MM.1S (cell line): ENCODE measurements around the gene SKAP2.

Source experiments
- DNase-seq: peaks from one replicate; pipeline ENCODE4 v3.0.0-alpha.2; 2015
- H2AFZ ChIP-seq: fragments of 300-600 bp; sonication (generic); 2 replicates; pipeline ENCODE4 v1.6.0; 2016; ENCODE audit warnings: antibody characterized with exemption, low read length
- H3F3A ChIP-seq: fragments of 300-600 bp; sonication (generic); 2 replicates; pipeline ENCODE4 v1.6.1; 2016; ENCODE audit warnings: mild to moderate bottlenecking, antibody characterized with exemption, low read length, moderate library complexity, mixed read lengths; ENCODE audit not compliant: insufficient read depth
- H3K27ac ChIP-seq: fragments of 300-600 bp; sonication (generic); 2 replicates; pipeline ENCODE4 v1.5.1; 2016; ENCODE audit warnings: mild to moderate bottlenecking, low read length
- H3K27me3 ChIP-seq: fragments of 300-600 bp; sonication (generic); replicated peaks from 2 replicates; pipeline ENCODE4 v1.6.0; 2016; ENCODE audit warnings: low read length; ENCODE audit not compliant: insufficient read depth
- H3K36me3 ChIP-seq: fragments of 300-600 bp; sonication (generic); replicated peaks from 2 replicates; pipeline ENCODE4 v1.6.1; 2016; ENCODE audit warnings: mild to moderate bottlenecking, low read length, mixed read lengths; ENCODE audit not compliant: insufficient read depth
- H3K4me1 ChIP-seq: fragments of 300-600 bp; sonication (generic); 2 replicates; pipeline ENCODE4 v1.6.1; 2016; ENCODE audit warnings: low read length, mixed read lengths
- H3K4me2 ChIP-seq: fragments of 300-600 bp; sonication (generic); 2 replicates; pipeline ENCODE4 v1.6.0; 2016; ENCODE audit warnings: low read depth, low read length
- H3K4me3 ChIP-seq: fragments of 300-600 bp; sonication (generic); 2 replicates; pipeline ENCODE4 v1.5.1; 2016; ENCODE audit warnings: low read length, mixed read lengths
- H3K79me2 ChIP-seq: fragments of 300-600 bp; sonication (generic); 2 replicates; pipeline ENCODE4 v1.6.1; 2016; ENCODE audit warnings: mixed run types, low read length, mixed read lengths
- H3K9ac ChIP-seq: fragments of 300-600 bp; sonication (generic); 2 replicates; pipeline ENCODE4 v1.6.1; 2016; ENCODE audit warnings: low read length, mixed read lengths
- H3K9me2 ChIP-seq: fragments of 300-600 bp; sonication (generic); replicated peaks from 2 replicates; pipeline ENCODE4 v1.6.1; 2016; ENCODE audit warnings: mild to moderate bottlenecking, low read length, mixed read lengths; ENCODE audit not compliant: insufficient read depth
- H3K9me3 ChIP-seq: fragments of 300-600 bp; sonication (generic); replicated peaks from 2 replicates; pipeline ENCODE4 v1.6.1; 2016; ENCODE audit warnings: mild to moderate bottlenecking, low read length, mixed read lengths; ENCODE audit not compliant: insufficient read depth
- H4K20me1 ChIP-seq: fragments of 300-600 bp; sonication (generic); 2 replicates; pipeline ENCODE4 v1.6.1; 2016; ENCODE audit warnings: mild to moderate bottlenecking, low read length, moderate library complexity, mixed read lengths; ENCODE audit not compliant: insufficient read depth
- CTCF ChIP-seq: fragments of 300-600 bp; sonication (generic); IDR thresholded peaks from 2 replicates; pipeline ENCODE4 v1.5.1; 2016; ENCODE audit warnings: antibody characterized with exemption, low read length, mixed read lengths
- EZH2 ChIP-seq: fragments of 300-600 bp; sonication (generic); optimal IDR thresholded peaks from 2 replicates; pipeline ENCODE3; 2017; ENCODE audit warnings: low read depth, mild to moderate bottlenecking, antibody characterized with exemption, low read length, mixed read lengths
- EZH2phosphoT487 ChIP-seq: fragments of 300-600 bp; sonication (generic); IDR thresholded peaks from 2 replicates; pipeline ENCODE4 v1.6.1; 2018; ENCODE audit warnings: antibody characterized with exemption, low read length

Gene SKAP2

DNA sequence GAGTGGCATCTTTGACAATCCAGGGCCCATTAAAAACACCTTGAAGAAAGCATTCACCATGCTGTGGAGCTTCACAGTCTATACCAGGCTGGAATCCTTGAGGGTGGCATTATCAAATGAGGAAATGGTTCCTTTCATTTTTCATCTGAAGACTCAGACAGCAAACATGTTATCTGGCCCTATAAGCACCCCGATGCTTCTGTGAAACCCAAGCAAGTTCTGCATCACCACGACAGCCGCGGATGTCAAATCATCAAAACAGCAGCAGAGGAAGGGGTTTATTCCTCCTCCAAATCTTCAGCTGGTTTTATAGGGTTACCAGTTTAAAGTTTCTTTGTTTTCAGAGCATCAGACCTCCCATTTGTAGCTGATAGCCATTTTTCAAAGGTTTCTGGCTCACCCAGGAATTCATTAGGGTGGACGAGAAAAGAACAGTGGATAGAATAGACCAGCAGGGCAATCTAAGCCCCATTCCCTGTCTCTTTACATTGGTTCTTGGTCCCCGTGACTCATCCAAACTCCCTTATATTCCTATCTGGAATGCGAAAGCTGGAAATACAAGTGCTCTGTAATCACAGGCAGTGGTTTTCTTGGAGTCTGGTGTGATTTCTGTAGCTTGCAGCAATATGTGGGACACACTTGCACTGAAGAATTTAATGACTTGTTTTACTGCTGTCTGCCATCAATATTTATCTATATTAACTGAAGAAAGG, 217.9 kb downstream of the SKAP2 start:
- Histone ChIP-seq H3K27ac (no peak overlapping the region), H3K4me3 (no peak overlapping the region), H3F3A (no peaks in the 10 kb centered on the region), H4K20me1 (no peaks in the 10 kb centered on the region), H3K9ac (no peak overlapping the region), H3K27me3 (no peaks in the 10 kb centered on the region), H3K36me3 (no peaks in the 10 kb centered on the region), H3K79me2 (no peaks in the 10 kb centered on the region), H3K9me2 (no peaks in the 10 kb centered on the region), H3K9me3 (no peaks in the 10 kb centered on the region), H3K4me1 (no peaks in the 10 kb centered on the region), H2AFZ (no peak overlapping the region), H3K4me2 (no peak overlapping the region)
- TF ChIP-seq CTCF (no peak), EZH2 (no peak), EZH2phosphoT487 (no peak)
- DNase-seq, result no peak

- no peaks in the 10 kb centered on the region for H3F3A ChIP-seq
- H3K4me2 ChIP-seq, result no peak overlapping the region
- H3K27me3 ChIP-seq, result no peaks in the 10 kb centered on the region
- H3K9ac ChIP-seq, result no peak overlapping the region
- H3K36me3 ChIP-seq, result no peaks in the 10 kb centered on the region
- no peak overlapping the region for H3K4me3 ChIP-seq
- DNase-seq, result no peak
- H3K27ac ChIP-seq, result no peak overlapping the region
- H3K9me3 ChIP-seq, result no peaks in the 10 kb centered on the region
- no peaks in the 10 kb centered on the region for H4K20me1 ChIP-seq
- no peak overlapping the region for H2AFZ ChIP-seq
- H3K79me2 ChIP-seq, result no peaks in the 10 kb centered on the region
- no peaks in the 10 kb centered on the region for H3K9me2 ChIP-seq
- TF ChIP-seq EZH2 (no peak), CTCF (no peak), EZH2phosphoT487 (no peak)
- no peaks in the 10 kb centered on the region for H3K4me1 ChIP-seq
These were observed 219.3 kb downstream of the SKAP2 start for GRCh38 chr7:26645121-26645520.

- TF ChIP-seq EZH2, result no peak
- TF ChIP-seq CTCF, result no peak
- TF ChIP-seq EZH2phosphoT487, result no peak
- no peaks in the 10 kb centered on the region for H3F3A ChIP-seq
- no peak overlapping the region for H3K27ac ChIP-seq
- H3K9me3 ChIP-seq, result no peaks in the 10 kb centered on the region
- no peak overlapping the region for H3K4me3 ChIP-seq
- H3K9me2 ChIP-seq, result no peaks in the 10 kb centered on the region
- H3K27me3 ChIP-seq, result no peaks in the 10 kb centered on the region
- no peak overlapping the region for H2AFZ ChIP-seq
- H4K20me1 ChIP-seq, result no peaks in the 10 kb centered on the region
- no peaks in the 10 kb centered on the region for H3K4me1 ChIP-seq
- H3K9ac ChIP-seq, result no peak overlapping the region
- DNase-seq, result no peak
- H3K4me2 ChIP-seq, result no peak overlapping the region
- H3K36me3 ChIP-seq, result no peaks in the 10 kb centered on the region
- no peaks in the 10 kb centered on the region for H3K79me2 ChIP-seq
These were observed 222.0 kb downstream of the SKAP2 start for GRCh38 chr7:26642416-26642815.
